GM21723 (cell line): ENCODE results near the gene CHCHD6.

Experiments
- ATAC-seq: cut with Tn5 transposase; IDR thresholded peaks from one replicate; pipeline ENCODE4 v1.9.1; 2021; ENCODE audit warnings: mild to moderate bottlenecking, moderate library complexity; ENCODE audit not compliant: unreplicated experiment

The CHCHD6 gene

DNA sequence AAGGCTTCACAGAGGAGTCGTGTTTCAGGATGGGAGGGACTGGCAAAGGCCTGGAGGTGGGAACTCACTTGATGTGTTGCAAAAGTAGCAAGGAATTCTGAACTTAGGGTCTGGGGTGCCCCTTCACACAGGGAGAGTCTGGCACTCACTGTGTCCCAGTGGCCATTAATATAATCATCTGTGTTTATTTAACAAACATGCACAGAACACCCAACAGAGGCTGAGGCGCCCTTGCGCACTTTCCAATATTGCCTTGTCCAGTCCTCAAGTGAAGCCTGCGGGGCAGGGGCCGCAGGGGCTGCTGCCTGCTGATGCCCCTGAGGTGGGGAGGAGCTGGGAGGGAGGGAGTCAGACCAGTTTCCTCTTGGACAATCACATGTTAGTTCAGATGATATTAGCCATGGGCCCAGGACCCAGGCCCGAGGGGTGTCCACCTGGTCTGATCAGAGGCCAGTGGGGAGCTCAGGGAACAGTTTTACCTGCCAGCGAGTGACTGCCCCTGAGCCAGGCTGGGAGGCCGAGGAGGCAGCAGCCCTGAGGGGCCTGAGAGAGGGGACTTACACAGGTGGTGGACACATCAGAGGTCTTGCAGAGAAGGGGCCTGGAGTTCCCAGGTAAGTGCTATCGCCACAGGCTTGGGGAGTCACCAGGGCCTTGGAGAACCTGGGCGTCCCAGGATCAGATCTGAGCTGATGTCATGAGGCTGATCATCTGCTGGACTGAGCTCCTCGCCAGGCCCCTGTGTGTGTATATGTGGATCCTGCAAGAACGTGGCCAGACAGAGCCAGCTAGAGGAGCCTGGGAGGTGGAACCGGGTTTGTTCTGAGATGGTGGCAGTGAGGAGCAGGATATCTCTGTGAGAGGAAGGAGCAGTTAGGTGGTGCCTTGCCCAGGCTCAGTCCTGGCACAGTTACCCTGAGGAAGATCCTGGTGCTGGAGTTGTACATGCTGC, 35.3 kb upstream of the CHCHD6 start:
- no peak for ATAC-seq

DNA sequence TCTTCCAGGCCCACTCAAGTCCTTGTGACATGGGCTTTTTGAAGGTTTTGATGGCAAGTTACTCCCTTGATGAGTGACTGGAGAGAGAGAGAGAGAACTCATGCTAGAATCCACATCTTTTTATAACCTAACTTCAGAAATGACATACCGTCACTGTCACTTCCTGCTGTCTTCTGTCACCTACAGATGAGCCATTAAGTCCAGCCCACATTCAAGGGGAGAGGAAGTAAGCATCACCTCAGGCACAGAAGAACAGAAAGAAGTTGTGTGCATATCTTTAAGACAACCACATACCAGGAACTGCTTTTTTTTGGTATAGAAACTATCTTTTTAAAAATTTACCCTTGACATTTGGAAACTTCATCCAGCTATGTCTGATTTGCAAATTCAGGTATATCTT, 32.5 kb upstream of the CHCHD6 start:
- no peak for ATAC-seq

DNA sequence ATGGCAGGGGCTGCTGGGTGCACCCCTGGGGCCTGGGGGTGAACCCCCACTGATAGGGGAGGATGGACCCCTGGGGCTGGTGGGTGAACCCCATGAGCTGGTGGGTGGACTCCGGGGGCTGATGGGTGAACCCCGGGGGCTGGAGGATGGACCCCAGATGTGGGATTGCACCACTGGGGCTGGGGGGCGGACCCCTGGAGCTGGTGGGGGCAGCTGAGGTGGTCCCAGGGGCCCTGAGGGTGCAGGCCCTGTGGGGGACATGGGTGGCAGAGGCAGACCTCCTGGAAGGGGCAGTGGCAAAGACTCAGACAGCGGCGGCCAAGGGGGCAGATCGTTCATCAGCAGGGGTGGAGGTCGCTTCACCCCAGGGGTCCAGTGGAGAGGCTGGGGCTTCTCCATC, 31.7 kb upstream of the CHCHD6 start:
- no peak for ATAC-seq

DNA sequence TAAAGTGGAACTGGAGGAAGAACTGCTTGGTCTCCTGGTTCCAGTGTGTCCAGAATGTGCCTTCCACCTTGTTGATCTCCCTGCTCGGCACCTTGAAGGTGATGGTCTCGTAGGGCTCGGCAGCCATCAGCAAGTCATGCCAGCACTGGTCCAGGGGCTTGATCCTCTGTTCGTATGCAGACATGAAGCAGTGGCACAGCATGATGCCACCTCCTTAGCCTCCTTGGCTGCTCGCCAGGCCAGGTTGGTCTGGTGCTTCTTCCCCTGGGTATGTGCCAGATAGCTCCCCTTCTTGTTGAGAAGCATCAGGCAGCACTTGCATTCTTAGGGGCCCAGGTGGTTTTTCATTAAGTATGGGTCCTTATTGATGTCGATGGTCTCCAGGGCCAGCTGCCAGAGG, 31.3 kb upstream of the CHCHD6 start:
- no peak for ATAC-seq

DNA sequence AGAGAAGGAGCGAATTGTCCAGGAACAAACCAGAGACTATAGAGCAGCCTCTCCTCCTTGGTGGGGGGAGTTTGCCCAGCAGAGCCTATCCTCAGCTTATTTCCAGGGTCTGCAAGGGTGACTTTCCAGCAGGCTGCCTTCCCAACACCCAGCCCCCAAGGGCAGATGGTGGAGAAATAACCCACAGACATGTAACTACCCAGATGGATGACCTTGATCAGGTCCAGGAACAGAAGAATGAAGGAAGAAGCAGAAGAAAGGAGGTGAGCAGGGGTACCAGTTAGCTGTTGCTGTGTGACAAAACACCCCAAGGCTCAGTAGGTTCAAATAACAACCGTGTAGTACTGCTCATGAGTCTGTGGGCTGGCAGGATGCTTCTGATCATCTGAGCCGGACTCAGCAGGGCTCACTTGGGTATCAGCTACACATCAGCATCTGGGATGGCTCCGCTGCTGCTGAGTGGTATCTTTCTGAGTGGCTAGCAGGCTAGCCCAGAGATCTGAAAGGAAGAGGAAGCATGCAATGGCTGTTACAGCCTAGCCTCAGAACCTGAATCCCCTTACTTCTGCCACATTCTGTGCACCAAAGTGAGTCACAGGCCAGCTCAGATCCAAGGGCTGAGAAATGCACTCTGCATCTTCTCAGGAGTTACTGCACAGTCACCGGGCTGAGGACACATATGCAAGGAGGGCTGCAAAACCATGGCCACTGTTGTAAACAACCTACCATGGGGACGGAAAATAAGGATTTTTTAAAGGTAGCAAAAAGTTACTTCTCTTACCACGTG, 26.9 kb upstream of the CHCHD6 start:
- no peak for ATAC-seq

DNA sequence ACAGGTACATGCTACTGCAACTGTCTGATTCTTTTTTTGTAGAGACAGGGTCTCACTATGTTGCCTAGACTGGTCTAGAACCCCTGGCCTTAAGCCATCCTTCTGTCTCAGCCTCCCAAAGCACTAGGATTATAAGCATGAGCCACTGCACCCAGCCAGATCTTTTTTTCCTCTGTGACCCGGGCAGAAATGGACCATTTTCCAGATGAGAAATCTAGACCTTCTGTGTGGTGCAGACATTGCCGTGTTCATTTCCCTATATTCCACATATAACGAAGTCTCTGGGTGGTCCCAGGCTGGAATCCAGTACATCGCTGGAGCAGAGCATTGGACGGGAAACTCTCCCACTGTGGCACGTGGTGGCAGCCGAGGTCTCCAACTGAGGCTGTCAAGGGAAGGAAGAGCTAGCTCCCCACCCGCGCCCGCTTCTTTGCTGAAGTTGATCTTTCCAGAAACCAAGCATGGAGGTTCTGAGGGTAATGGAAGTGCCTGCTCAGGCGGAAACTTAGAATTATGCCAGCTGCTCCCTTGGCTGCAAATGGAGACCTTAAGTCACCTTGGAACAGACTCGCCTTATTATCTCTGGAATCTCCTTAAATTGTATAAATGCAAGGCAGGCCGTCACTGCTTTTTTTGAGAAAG, 26.1 kb upstream of the CHCHD6 start:
- ATAC-seq: no peak

DNA sequence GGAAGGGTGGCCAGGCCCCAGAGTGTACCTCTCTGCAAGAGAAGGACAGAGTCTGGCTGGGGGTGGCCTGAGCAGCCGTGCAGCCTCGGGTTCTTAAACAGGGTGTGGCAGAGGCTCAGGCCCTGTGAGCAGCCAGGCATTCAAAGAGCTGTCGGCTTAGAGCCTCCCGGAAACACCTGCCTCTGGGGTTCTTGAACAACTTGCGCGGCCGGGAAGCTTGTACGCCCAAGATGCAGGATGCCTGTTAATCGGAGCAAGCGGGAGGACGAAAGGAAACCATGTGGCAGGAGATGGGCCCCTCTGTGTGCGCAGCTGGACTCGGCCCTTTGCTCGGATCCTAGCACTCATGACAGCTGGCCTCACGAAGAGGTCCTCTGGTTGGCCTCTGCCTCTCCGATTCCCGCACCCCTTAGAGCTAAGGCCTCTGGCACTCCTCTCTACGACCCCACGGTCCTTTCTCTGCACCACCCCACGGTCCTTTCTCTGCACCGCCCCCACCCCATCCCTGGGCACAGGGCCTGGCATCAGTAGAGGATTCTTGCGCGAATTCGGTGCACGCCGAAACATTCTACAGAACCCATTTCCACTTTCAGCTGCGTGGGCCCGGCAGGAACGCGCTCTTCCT, 25.2 kb upstream of the CHCHD6 start:
- no peak for ATAC-seq

DNA sequence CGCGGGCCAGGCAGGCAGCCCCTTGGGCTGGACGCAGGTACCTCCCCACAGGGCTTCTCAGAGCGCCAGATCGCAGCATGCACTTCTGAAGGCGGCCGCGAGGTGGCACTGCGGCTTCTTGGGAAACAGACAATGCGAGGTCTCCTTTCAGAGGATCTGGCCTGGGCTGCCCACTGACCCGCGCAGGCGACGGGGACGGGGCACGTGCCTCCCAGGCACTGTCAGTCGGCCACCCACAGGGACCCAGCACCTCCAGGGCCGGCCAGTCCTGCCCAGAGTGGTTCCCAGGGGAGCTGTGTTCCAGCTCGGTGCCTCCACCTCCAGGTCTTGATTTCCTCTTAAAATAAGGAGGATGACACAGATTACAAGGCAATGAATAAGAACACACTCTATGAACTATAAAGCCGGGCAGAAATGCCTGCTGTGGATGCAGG, 24.7 kb upstream of the CHCHD6 start:
- ATAC-seq: no peak

DNA sequence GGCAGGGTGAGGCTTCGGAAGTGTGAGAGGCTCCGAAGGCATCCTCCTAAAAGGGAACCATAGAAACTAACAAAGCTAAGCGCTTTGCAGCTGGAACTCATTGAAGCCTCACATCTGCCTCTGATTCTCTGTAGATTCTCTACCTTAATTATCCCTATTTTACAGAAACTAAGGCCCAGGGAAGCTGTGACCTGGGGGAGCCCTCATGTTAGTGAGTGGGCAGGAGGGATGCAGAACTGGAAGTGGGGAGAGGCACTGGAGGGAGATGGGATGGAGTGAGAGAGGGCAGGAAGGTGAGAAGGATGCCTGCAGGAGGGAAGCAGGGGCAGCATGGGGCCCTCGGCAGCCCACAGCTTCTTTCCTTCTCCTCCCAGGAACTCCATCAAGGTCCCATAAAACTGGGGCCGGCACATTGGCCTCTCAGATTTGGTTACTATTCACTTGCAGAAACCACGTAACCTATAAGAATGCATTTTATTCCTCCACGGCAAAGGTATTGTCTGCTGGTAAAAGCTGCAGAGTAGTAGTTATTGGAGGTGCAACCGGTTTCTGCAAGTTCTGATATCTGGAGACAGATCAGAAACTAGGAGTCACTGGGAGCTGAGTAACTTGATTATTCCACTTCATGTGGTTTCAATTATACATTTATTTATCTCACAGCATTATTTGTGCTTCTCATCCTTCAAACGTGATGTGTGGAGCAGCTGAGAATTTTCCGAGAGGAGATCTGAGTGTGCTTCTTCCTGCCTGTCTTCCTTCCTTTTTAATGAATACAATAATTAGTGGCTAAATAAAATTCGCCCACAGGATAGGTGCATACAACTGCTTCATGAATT, 24.0 kb upstream of the CHCHD6 start:
- no peak for ATAC-seq

DNA sequence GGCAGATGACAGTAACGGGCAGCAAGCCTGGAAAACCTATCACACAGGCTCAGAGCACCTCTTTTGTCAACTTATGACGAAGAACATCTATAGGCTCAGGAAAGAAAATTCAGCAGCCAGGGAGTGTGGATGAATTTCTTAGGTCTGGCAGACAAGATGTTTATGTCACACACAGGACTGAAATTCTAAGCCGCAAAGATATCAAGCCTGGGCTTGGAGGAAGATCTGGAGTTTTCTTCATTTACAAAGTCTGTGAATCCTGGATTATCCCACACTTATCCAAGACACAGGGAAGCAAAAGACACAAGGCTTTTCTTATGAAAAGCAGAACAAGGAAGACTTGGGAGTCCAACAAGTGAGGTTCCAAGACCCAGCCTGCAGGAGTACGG, 23.4 kb upstream of the CHCHD6 start:
- ATAC-seq: no peak

DNA sequence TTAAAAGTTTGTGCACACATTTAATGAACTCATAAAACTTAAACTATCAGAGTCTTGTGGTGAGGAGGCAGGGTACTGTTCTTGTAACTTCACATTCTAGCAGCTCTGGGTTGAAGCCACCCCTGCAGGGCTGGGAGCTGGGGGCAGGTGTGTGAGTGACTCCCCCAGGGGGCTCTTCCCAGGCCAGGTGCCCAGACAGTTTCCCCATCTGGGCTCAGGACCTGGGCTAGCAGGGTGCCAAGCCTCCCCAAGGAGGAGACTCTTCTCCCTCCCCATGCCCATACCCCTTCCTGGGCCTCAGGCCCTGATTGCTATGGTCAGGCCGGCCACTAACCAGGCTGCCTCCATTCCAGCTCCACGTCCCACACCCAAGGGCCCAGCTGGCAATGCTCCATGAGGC, 22.0 kb upstream of the CHCHD6 start:
- no peak for ATAC-seq

DNA sequence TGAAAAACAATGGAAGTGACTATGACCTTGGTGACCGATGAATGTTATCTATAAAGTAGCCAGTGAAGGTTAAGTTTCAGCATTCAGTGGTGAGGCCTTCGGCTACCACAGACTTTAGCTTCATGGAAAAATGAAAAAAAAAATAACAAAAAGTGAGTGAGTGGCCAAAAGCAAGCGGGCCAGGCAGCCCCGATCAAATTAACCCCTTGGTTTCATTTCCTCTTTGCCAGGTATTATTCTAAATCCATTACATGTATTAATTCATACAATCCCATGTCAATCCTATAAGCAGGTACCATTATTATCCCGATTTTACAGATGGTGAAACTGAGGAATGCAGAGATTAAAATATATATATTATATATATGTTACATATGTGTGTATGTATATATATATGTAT, 21.0 kb upstream of the CHCHD6 start:
- no peak for ATAC-seq

DNA sequence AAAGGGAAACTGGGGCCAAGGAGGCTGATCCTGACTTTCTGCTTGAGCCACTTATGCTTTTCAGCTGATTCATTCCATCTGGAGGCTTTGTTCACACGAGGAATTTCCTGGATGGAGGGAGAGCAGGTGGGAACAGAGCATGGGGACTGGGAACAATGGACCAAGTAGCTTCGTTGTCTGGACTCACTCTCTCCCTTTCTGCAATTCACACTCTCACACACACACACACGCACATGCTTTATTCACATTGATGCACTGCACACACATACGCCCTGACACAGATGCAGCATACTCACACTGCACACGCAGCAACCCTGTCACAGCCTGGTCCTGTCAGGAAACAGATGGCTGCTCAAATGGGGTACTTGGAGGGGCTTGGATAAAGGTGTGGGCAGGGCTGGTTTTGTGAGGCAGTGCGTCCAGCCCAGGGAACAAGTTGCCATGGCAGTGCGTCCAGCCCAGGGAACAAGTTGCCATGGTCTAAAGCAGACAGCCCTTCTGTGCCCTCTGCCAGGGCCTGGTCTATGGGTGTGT, 19.8 kb upstream of the CHCHD6 start:
- no peak for ATAC-seq

DNA sequence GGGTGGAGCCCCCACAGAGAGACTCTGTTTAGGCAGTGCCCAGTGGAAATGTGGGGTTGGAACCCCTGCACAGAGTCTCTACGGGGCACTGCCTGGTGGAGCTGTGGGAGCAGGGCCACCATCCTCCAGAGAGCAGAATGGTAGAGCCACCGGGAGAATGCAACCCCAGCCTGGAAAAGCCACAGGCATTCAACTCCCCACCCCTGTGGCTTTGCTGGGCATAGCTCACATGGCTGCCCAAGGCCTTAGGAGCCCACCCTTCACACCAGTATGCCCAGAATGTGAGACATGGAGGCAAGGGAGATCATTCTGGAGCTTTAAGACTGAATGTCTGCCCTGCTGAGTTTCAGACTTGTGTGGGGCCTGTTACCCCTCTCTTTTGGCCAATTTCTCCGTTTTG, 19.0 kb upstream of the CHCHD6 start:
- ATAC-seq: no peak

DNA sequence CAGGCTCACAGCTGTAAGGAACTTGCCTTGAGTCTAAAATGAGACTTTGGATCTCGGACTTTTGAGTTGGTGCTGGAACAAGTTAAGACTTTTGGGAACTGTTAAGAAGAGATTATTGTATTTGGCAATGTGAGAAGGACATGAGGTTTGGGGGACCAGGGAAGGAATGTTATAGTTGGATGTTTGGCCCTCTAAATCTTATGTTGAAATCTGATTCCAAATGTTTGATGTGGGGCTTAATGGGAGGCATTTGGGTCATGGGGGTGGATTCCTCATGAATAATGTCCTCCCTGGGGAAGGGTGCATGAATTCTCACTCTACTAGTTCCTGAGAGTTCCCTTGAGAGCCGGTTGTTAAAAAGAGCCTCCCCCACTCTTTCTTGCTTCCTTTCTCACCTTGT, 18.5 kb upstream of the CHCHD6 start:
- no peak for ATAC-seq

DNA sequence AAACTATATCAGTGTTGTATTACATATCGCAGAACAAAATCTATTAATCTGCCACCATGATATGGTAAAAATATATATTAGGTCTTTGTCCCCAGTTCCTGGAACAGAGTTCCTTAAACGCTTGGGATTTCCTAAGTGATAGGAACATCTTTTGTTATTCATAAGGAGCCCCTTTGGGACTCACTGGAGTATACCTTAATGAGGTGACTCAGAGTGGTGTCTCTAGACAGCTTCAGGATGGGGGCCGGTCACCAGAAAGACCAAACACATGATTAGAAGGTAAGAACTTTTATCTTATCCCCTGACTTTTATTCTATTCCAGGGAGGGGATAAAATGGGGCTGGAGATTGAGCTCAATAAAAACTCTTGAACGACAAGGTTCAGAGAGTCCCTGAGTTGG, 12.3 kb upstream of the CHCHD6 start:
- ATAC-seq: no peak

DNA sequence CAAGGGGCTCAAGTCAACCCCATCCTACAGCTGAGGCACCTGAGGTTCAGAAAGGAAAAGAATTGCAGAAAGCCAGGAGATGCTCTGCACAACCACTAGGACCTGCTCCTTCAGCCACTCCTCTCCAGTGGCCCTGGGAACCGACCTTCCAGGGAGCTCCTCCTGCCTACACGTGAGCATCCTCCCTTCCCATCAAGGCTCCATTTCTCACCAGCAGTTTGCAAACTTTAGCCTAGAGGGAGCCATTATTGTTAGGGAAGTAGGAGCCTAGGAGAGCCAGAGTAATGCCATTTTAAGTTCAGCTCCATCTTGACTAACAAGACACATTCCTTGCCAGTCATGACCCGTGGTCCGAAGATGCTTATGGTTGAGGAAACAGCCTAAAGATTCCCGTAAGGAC, 11.2 kb upstream of the CHCHD6 start:
- no peak for ATAC-seq

DNA sequence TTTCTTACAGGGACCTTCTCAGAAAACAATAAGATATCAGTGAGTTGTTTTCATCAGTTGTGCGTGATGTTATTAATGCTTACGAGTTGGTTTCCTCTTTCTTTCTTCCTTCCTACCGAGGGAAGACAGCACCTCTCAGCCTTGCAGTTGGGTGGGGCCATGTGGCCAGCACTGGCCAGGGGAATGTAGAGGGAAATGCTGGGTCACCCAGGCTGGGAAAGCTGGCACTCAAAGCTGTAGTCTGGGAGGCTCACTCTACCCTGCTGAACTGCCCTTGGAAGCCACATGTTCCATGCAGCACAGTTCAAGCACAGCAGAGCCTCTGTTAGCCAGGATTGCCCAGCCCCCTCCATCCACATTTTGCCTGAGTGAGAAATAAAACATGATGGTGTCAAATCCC, 10.1 kb upstream of the CHCHD6 start:
- no peak for ATAC-seq

DNA sequence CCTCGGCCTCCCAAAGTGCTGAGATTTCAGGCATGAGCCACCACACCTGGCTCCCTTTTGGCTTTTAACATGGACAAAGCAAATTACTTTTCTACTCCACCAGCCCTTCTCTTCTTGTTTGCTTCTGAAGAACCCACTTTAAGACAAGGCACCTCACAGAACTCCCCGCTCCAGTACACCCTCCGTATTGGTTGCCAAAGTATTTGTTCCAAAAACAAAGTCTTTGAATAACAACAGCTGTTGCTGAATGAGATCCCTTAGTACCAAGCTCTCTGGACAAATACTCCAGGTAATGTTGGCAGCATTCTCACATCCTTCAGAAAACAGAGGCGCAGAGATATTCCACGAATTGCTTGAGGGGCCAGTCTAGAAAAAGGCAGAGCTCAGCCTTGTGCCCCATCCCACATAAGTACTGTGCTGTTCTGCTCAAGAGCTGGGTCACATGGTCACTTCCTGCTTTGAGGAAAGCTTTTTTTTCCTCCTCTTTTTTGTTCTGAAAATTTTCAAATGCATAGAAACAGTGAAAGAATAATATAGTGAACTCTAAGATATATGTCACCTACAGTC, 7.3 kb upstream of the CHCHD6 start:
- ATAC-seq: no peak

DNA sequence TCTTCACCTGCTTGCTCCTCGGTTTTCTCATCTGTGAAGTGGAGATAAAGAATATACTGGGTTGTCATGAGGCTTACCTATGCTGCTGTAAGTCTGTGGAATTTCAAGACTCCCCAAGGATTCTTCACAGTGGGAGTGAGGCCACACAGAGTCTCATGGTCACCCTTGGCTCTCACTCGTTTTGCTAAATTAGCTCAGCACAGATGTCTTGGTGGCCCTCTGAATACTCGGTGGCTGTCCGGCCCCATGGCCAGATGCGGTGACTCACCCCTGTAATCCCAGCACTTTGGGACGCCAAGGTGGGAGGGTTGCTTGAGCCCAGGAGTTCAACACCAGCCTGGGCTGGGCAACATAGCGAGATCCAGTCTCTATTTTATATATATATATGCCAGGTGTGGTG, 5.0 kb upstream of the CHCHD6 start:
- ATAC-seq: no peak
